WTC11 (cell line): Measurements from ENCODE around the gene UBE2V1. TPM values are rescaled to one million over a fixed set of nuclear protein-coding genes. Genes with fewer than 3 reads are reported as not detected.
A peak's percentile ranks its signal among the peaks of the same experiment; 100 is the strongest.

Source experiments
- ATAC-seq: fragments of 200-7000 bp; cut with Tn5 transposase; 2 replicates; pipeline ENCODE4 v1.10.0; 2021; ENCODE audit warnings: mild to moderate bottlenecking, moderate library complexity
- CTCF ChIA-PET: fragments of 300-600 bp; sonication (Branson Sonifier 250); formaldehyde crosslinking; loops from one replicate; lab custom pipeline; 2021; ENCODE audit warnings: antibody characterized with exemption; lab: Charles Lee
- POLR2A ChIA-PET: fragments of 350-600 bp; sonication (Branson Sonifier 250); formaldehyde crosslinking; loops from one replicate; lab custom pipeline; 2021; ENCODE audit warnings: antibody characterized with exemption; lab: Charles Lee
- DNase-seq: peaks from one replicate; pipeline ENCODE4 v3.0.0; 2021; ENCODE audit warnings: low spot score
- H3K27ac Mint-ChIP-seq: 2 replicates; pipeline ENCODE4 v1.8.0; 2021; ENCODE audit warnings: mixed read lengths
- H3K27me3 Mint-ChIP-seq: 2 replicates; pipeline ENCODE4 v1.8.0; 2021; ENCODE audit warnings: low read depth, mild to moderate bottlenecking, moderate library complexity, mixed read lengths
- H3K36me3 Mint-ChIP-seq: 2 replicates; pipeline ENCODE4 v1.8.0; 2021; ENCODE audit warnings: mixed read lengths
- H3K4me1 Mint-ChIP-seq: 2 replicates; pipeline ENCODE4 v1.8.0; 2022; ENCODE audit warnings: mixed read lengths
- H3K4me3 Mint-ChIP-seq: 2 replicates; pipeline ENCODE4 v1.8.0; 2021; ENCODE audit warnings: mild to moderate bottlenecking, moderate library complexity, mixed read lengths
- H3K9me3 Mint-ChIP-seq: 2 replicates; pipeline ENCODE4 v1.8.0; 2021; ENCODE audit warnings: mixed read lengths
- ETV6 ChIP-seq: sonication (generic); formaldehyde crosslinking; IDR thresholded peaks from 2 replicates; pipeline ENCODE4 v1.8.1; 2022; ENCODE audit warnings: mild to moderate bottlenecking, missing genetic modification reagents
- ZNF121 ChIP-seq: sonication (generic); formaldehyde crosslinking; IDR thresholded peaks from 2 replicates; pipeline ENCODE4 v1.8.0; 2023; ENCODE audit warnings: missing genetic modification reagents
- total RNA-seq: library from RNA; stranded (reverse); gene quantifications from 3 replicates; pipeline ENCODE4 v1.2.3, GENCODE V29; 2021

UBE2V1 gene
- total RNA-seq, 1 experiment from 2014 or later, result 144 TPM

DNA sequence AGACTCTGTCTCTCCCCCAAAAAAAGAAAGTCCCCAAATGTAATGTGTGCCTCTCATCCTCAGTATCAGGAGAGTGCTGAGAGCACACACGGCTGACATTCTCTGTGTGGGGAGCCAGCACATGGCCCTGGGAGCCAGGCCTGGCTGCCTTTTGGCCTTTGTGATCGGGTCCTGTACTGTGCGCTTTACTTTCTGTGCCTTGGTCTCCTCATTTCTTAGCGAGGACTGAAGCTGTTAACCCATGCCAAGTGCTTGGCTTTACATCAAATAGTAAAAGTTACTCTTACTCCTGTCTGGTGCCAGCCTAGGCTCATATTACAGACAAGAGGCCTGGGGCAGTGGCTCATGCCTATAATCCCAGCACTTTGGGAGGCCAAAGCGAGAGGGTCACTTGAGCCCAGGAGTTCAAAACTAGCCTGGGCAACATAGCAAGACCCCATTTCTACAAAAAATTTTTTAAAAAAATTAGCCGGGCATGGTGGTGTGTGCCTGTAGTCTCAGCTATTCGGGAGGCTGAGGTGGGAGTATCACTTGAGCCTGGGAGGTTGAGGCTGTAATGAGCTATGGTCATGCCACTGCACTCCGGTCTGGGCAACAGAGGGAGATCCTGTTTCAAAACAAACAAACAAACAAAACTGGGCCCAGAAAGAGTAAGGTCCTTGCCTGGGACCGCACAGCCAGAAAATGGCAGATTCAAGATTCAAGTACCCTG, 79.8 kb downstream of the UBE2V1 start:
- H3K27me3 Mint-ChIP-seq, result no peaks in the 10 kb centered on the region; the same call in 1 of the 2 replicates
- TF ChIP-seq ETV6 (CRISPR knock-in tag) (no peak), ZNF121 (CRISPR knock-in tag) (0 out of 2 replicates have a peak, but pooled peaks have one; percentile 39)

More for the DNA sequence above, 79.8 kb downstream of the UBE2V1 start:
- CTCF ChIA-PET, result interaction anchor here (0.7 kb wide), 1 partner anchor 38 kb away, joined by 4 read pairs; no protein-coding TSS in a partner anchor
- ATAC-seq, result no peak
- POLR2A ChIA-PET, result no interaction called here
- Mint-ChIP-seq H3K27ac (no peak overlapping the region), H3K36me3 (no peaks in the 10 kb centered on the region), H3K4me1 (peaks cover 6% of the 10 kb centered on the region), H3K4me3 (no peak overlapping the region), H3K9me3 (no peaks in the 10 kb centered on the region)
- DNase-seq, result no peak

Other genes starting within 250 kb of the UBE2V1 start
- 10.1 to 11.3 TPM (median 11.3 TPM) in 3 replicates for gene SPATA2, start 197.6 kb downstream of the UBE2V1 start, total RNA-seq
- gene RNF114, start 176.8 kb downstream of the UBE2V1 start, total RNA-seq, result 86.6 to 91.6 TPM (median 88.1 TPM) in 3 replicates
- 7.0 to 8.7 TPM (median 7.9 TPM) in 3 replicates for gene SNAI1, start 130.2 kb downstream of the UBE2V1 start, total RNA-seq
- 35.0 to 36.7 TPM (median 35.6 TPM) in 3 replicates for gene PEDS1, start 40.6 kb upstream of the UBE2V1 start, total RNA-seq
- gene CEBPB, start 77.7 kb upstream of the UBE2V1 start, total RNA-seq, result 23.5 to 29.1 TPM (median 25.6 TPM) in 3 replicates